OCI-LY3 (cell line): ENCODE results near the gene BLID.

ENCODE experiments used
- CTCF ChIP-seq: fragments of 200-600, 300-600 bp; sonication (generic); IDR thresholded peaks from 2 replicates; pipeline ENCODE4 v1.5.1; 2014; ENCODE audit warnings: antibody characterized with exemption, low read length, low read depth
- EZH2phosphoT487 ChIP-seq: fragments of 200-600 bp; shearing (Covaris generic); IDR thresholded peaks from 2 replicates; pipeline ENCODE4 v1.6.1; 2018; ENCODE audit warnings: antibody characterized with exemption, mixed run types, low read depth

- no peak for TF ChIP-seq CTCF
- TF ChIP-seq EZH2phosphoT487 = no peak
These were observed 23.0 kb upstream of the BLID start for GRCh38 chr11:122138744-122139594.
